Astrocyte of the spinal cord (primary cell): ENCODE results near the gene PALM.

Source experiments
- DNase-seq: peaks from one replicate; pipeline ENCODE4 v3.0.0; 2011; ENCODE audit warnings: low read depth, low spot score
- H3K4me3 ChIP-seq: 2 replicates; pipeline ENCODE4 v1.5.1; 2011; ENCODE audit warnings: low read depth, mild to moderate bottlenecking, low read length, moderate library complexity
- CTCF ChIP-seq: IDR thresholded peaks from 2 replicates; pipeline ENCODE4 v1.5.1; 2012; ENCODE audit warnings: low read depth, mild to moderate bottlenecking, low read length, inconsistent platforms
- in situ Hi-C: cut with HindIII; loops from 2 replicates; pipeline ENCODE4 v1.10.0; 2017; ENCODE audit warnings: low sequenced_read_pairs

The PALM gene

GRCh38 chr19:708154-709143 lies at the start of gene PALM:
Gene PALM, plus strand, starts transcription at chr19:708935. Its CDS starts 212 bp downstream, at chr19:709147.
- TF ChIP-seq CTCF, result no peak
- H3K4me3 ChIP-seq, result peak within 1 kb of the TSS; percentile 52
- in situ Hi-C loops, result no loop called here
- DNase-seq, result no peak

GRCh38 chr19:660793-661426 lies 47.8 kb upstream of the PALM start:
- in situ Hi-C loops, result no loop called here
- peak overlapping the region; percentile 76 for H3K4me3 ChIP-seq
- DNase-seq, result no peak
- TF ChIP-seq CTCF, result no peak

GRCh38 chr19:661427-662196 lies 47.1 kb upstream of the PALM start:
- no peak for TF ChIP-seq CTCF
- DNase-seq, result no peak
- in situ Hi-C loops, result no loop called here
- H3K4me3 ChIP-seq, result peak overlapping the region; percentile 76

GRCh38 chr19:662207-662961 lies 46.4 kb upstream of the PALM start:
- TF ChIP-seq CTCF, result no peak
- DNase-seq, result peak; percentile 31
- in situ Hi-C loops, result no loop called here
- peak overlapping the region; percentile 76 for H3K4me3 ChIP-seq

GRCh38 chr19:662962-663681 lies 45.6 kb upstream of the PALM start, which contains the start of gene RNF126:
Gene RNF126, minus strand, starts transcription at chr19:663214. Its CDS starts 93 bp downstream, at chr19:663121.
- no peak for TF ChIP-seq CTCF
- in situ Hi-C loops, result no loop called here
- peak; percentile 90 for DNase-seq
- H3K4me3 ChIP-seq, result peak within 1 kb of the TSS; percentile 76
